T follicular helper cell (primary cell): ENCODE measurements around the gene LEMD1.

Experiments used
- DNase-seq: peaks from one replicate; pipeline ENCODE4 v3.0.0-alpha.2; 2020; ENCODE audit warnings: low read depth

The LEMD1 gene

DNA sequence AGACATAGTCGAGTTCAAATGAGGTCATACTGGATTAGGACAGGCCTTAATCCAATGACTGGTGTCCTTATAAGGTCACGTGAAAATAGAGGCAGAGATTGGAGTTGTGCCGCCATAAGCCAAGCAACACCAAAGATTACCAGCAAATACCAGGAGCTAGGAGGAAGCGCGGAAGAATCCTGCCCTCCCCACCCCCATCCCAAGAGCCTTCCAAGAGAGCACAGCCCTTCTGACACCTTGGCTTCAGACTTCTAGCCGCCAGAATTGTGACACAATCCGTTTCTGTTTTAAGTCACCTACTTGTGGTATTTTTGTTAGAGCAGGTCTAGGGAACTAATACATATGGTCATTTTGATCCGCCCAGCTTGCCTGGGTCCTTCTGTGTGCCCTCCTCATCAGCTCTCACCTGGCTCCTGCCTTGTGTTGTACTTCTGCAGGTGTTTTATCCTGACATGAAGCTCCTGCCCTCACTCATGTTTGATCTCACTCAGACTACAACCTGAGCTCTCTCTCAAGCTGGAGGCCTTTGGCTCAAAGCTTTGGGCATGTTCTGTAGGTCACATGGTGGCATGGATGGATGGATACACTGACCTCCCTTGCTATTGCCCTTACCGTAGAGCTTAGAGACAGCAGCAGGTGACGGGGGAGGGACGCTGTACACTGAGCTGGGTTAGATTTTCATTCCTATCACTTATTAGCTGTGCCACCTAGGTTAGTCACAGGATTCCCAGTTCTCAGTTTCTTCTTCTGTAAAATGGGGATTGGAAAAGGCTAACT, 89.7 kb downstream of the LEMD1 start:
- no peak for DNase-seq
